MM.1S (cell line): ENCODE results near the gene PLEKHG5.

ENCODE experiments used
- EZH2 ChIP-seq: fragments of 300-600 bp; sonication (generic); optimal IDR thresholded peaks from 2 replicates; pipeline ENCODE3; 2017; ENCODE audit warnings: low read depth, mild to moderate bottlenecking, antibody characterized with exemption, low read length, mixed read lengths
- EZH2phosphoT487 ChIP-seq: fragments of 300-600 bp; sonication (generic); IDR thresholded peaks from 2 replicates; pipeline ENCODE4 v1.6.1; 2018; ENCODE audit warnings: antibody characterized with exemption, low read length
- TF ChIP-seq, protein P1 (sequence below): fragments of 300-600 bp; sonication (generic); IDR thresholded peaks from 2 replicates; pipeline ENCODE4 v1.5.1; 2016; ENCODE audit warnings: antibody characterized with exemption, low read length, mixed read lengths

- TF ChIP-seq, protein P1, sequence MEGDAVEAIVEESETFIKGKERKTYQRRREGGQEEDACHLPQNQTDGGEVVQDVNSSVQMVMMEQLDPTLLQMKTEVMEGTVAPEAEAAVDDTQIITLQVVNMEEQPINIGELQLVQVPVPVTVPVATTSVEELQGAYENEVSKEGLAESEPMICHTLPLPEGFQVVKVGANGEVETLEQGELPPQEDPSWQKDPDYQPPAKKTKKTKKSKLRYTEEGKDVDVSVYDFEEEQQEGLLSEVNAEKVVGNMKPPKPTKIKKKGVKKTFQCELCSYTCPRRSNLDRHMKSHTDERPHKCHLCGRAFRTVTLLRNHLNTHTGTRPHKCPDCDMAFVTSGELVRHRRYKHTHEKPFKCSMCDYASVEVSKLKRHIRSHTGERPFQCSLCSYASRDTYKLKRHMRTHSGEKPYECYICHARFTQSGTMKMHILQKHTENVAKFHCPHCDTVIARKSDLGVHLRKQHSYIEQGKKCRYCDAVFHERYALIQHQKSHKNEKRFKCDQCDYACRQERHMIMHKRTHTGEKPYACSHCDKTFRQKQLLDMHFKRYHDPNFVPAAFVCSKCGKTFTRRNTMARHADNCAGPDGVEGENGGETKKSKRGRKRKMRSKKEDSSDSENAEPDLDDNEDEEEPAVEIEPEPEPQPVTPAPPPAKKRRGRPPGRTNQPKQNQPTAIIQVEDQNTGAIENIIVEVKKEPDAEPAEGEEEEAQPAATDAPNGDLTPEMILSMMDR: no peak
- TF ChIP-seq EZH2phosphoT487 (no peak), EZH2 (no peak)
Measured at GRCh38 chr1:6535214-6535613, 43.7 kb upstream of the PLEKHG5 start.
